OCI-LY3 (cell line): ENCODE data around the gene TMPRSS12.
"Not testable (repeated sequence)": the region's sequence is repeated elsewhere in the genome, so short reads cannot be mapped to it uniquely, and the experiment has no call there.

ENCODE experiments used
- H2AFZ ChIP-seq: fragments of 200-600, 300-600 bp; shearing (Covaris generic); 2 replicates; pipeline ENCODE4 v1.6.0; 2014; ENCODE audit warnings: antibody characterized with exemption, low read depth, low read length
- H3K27ac ChIP-seq: fragments of 200-600, 300-600 bp; sonication (generic); 2 replicates; pipeline ENCODE4 v1.5.1; 2014; ENCODE audit warnings: mild to moderate bottlenecking, low read length, moderate library complexity, mixed read lengths
- H3K27me3 ChIP-seq: fragments of 200-600, 300-600 bp; sonication (generic); 2 replicates; pipeline ENCODE4 v1.6.1; 2014; ENCODE audit warnings: low read depth, low read length, mixed read lengths
- H3K36me3 ChIP-seq: fragments of 200-600, 300-600 bp; sonication (generic); replicated peaks from 2 replicates; pipeline ENCODE3; 2014; ENCODE audit warnings: low read depth, low read length, mixed read lengths
- H3K4me1 ChIP-seq: fragments of 300-600, 200-600 bp; sonication (generic); 2 replicates; pipeline ENCODE4 v1.6.1; 2014; ENCODE audit warnings: low read length, mixed read lengths
- H3K4me2 ChIP-seq: fragments of 200-600, 300-600 bp; sonication (generic); 2 replicates; pipeline ENCODE4 v1.6.1; 2014; ENCODE audit warnings: low read length, mixed read lengths
- H3K4me3 ChIP-seq: fragments of 300-600, 200-600 bp; sonication (generic); 2 replicates; pipeline ENCODE4 v1.5.1; 2014; ENCODE audit warnings: antibody characterized with exemption, mild to moderate bottlenecking, low read length, moderate library complexity
- H3K79me2 ChIP-seq: fragments of 300-600, 200-600 bp; shearing (Covaris generic); 2 replicates; pipeline ENCODE4 v1.6.1; 2014; ENCODE audit warnings: mild to moderate bottlenecking, low read length, mixed read lengths
- H3K9ac ChIP-seq: fragments of 300-600, 200-600 bp; shearing (Covaris generic); 2 replicates; pipeline ENCODE4 v1.6.0; 2014; ENCODE audit warnings: mild to moderate bottlenecking, low read length, moderate library complexity
- H3K9me3 ChIP-seq: fragments of 200-600, 300-600 bp; shearing (Covaris generic); 2 replicates; pipeline ENCODE4 v1.6.1; 2014; ENCODE audit warnings: low read length, mixed read lengths; ENCODE audit not compliant: insufficient read depth
- H4K20me1 ChIP-seq: fragments of 200-600, 300-600 bp; sonication (generic); 2 replicates; pipeline ENCODE4 v1.6.1; 2016; ENCODE audit warnings: low read length, mixed read lengths; ENCODE audit not compliant: insufficient read depth
- CTCF ChIP-seq: fragments of 200-600, 300-600 bp; sonication (generic); IDR thresholded peaks from 2 replicates; pipeline ENCODE4 v1.5.1; 2014; ENCODE audit warnings: antibody characterized with exemption, low read length, low read depth
- EZH2phosphoT487 ChIP-seq: fragments of 200-600 bp; shearing (Covaris generic); IDR thresholded peaks from 2 replicates; pipeline ENCODE4 v1.6.1; 2018; ENCODE audit warnings: antibody characterized with exemption, mixed run types, low read depth

The TMPRSS12 gene

GRCh38 chr12:50842637-50843493 lies at the start of gene TMPRSS12:
Gene TMPRSS12 (plus strand): TSS chr12:50842926. CDS start chr12:50842965, 39 bp downstream.
- TF ChIP-seq CTCF (no peak), EZH2phosphoT487 (no peak)
- Histone ChIP-seq H2AFZ (no peak within 1 kb of the TSS), H3K4me1 (no peaks in the 10 kb centered on the region), H3K4me3 (no peak within 1 kb of the TSS), H3K27me3 (no peaks in the 10 kb centered on the region), H3K9me3 (no peaks in the 10 kb centered on the region), H3K79me2 (no peaks in the 10 kb centered on the region), H4K20me1 (no peaks in the 10 kb centered on the region), H3K9ac (no peak within 1 kb of the TSS), H3K36me3 (no peaks in the 10 kb centered on the region), H3K4me2 (no peak within 1 kb of the TSS), H3K27ac (no peak within 1 kb of the TSS)

- Histone ChIP-seq H3K79me2 (no peaks in the 10 kb centered on the region), H3K4me2 (no peak overlapping the region), H3K9ac (no peak overlapping the region), H3K4me1 (no peaks in the 10 kb centered on the region), H3K9me3 (peaks cover 9% of the 10 kb centered on the region; the same call in 1 of the 2 replicates), H3K36me3 (peaks cover 48% of the 10 kb centered on the region), H3K27me3 (no peaks in the 10 kb centered on the region), H4K20me1 (no peaks in the 10 kb centered on the region), H3K4me3 (no peak overlapping the region), H2AFZ (no peak overlapping the region), H3K27ac (no peak overlapping the region)
- TF ChIP-seq CTCF (no peak), EZH2phosphoT487 (no peak)
Observed at GRCh38 chr12:50799908-50800307, 42.8 kb upstream of the TMPRSS12 start.

GRCh38 chr12:50803230-50803875 lies 39.4 kb upstream of the TMPRSS12 start:
- Histone ChIP-seq H3K79me2 (no peaks in the 10 kb centered on the region), H3K9me3 (peaks cover 9% of the 10 kb centered on the region; the same call in 1 of the 2 replicates), H3K27me3 (no peaks in the 10 kb centered on the region), H2AFZ (no peak overlapping the region), H4K20me1 (no peaks in the 10 kb centered on the region), H3K9ac (no peak overlapping the region), H3K36me3 (peaks cover 26% of the 10 kb centered on the region), H3K4me2 (no peak overlapping the region), H3K4me3 (no peak overlapping the region), H3K27ac (no peak overlapping the region), H3K4me1 (no peaks in the 10 kb centered on the region)
- TF ChIP-seq EZH2phosphoT487 (no peak), CTCF (no peak)

GRCh38 chr12:50806176-50806575 lies 36.5 kb upstream of the TMPRSS12 start:
- Histone ChIP-seq H3K4me2 (no peak overlapping the region), H3K79me2 (no peaks in the 10 kb centered on the region), H3K36me3 (peaks cover 8% of the 10 kb centered on the region), H3K27me3 (no peaks in the 10 kb centered on the region), H2AFZ (no peak overlapping the region), H3K4me3 (no peak overlapping the region), H3K27ac (no peak overlapping the region), H4K20me1 (no peaks in the 10 kb centered on the region), H3K9ac (no peak overlapping the region), H3K4me1 (no peaks in the 10 kb centered on the region), H3K9me3 (no peaks in the 10 kb centered on the region)
- TF ChIP-seq CTCF (no peak), EZH2phosphoT487 (no peak)

- not testable (repeated sequence) for H3K4me2 ChIP-seq, H3K27ac ChIP-seq, H3K79me2 ChIP-seq, H3K9ac ChIP-seq, H3K9me3 ChIP-seq, H3K4me1 ChIP-seq, H3K4me3 ChIP-seq, H3K27me3 ChIP-seq, H3K36me3 ChIP-seq, H2AFZ ChIP-seq, H4K20me1 ChIP-seq
Observed at GRCh38 chr12:50809131-50809530, 33.6 kb upstream of the TMPRSS12 start.

- H3K27ac ChIP-seq, H3K9ac ChIP-seq, H4K20me1 ChIP-seq, H3K4me2 ChIP-seq, H3K27me3 ChIP-seq, H3K9me3 ChIP-seq, H2AFZ ChIP-seq, H3K79me2 ChIP-seq, H3K4me3 ChIP-seq, H3K4me1 ChIP-seq: not testable (repeated sequence)
- H3K36me3 ChIP-seq: peaks cover 25% of the 10 kb centered on the region
Observed at GRCh38 chr12:50814921-50815320, 27.8 kb upstream of the TMPRSS12 start.
